CD4-positive, alpha-beta T cell treated with Interleukin-21 for 1 hour (primary cell): ENCODE data around the gene LYZL6.
A peak's percentile ranks its signal among the peaks of the same experiment; 100 is the strongest.
"Not testable (repeated sequence)": the region's sequence is repeated elsewhere in the genome, so short reads cannot be mapped to it uniquely, and the experiment has no call there.

Experiments used
- DNase-seq: peaks from one replicate; pipeline ENCODE4 v3.0.0-alpha.2; 2020

LYZL6 gene

DNA sequence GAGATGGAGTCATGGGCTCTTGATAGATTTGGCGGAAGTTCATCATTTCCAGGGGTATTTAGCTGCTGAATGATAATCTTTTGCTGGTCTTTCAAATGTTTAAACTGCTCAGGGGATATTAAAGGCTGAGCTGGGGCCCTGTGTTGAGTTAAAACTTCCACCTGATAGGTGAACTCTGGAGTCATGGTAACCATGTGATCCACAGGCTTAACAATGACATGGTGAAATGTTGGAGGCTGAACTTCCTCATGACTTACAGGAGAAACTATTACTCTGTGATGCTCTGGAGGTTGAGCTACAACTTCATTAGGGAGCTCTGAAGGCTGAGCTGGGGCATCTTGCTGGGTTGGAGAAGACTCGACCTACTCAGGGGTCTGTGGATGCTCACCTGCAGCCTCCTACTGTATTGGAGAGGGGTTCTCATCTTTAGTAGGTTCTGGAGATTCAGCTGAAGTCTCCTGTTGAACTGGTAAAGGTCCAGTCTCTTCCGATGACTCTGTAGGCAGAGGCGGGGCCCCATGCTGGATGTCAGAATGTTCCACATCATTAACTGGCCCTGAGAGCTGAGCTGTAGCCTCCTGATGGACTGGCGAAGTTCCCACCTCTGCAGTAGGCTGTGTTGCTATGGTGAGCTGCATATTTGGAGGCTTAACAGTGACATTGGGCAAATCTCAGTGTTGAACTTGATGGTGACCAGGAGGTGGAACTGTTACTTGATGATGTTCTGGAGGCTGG, 37.2 kb downstream of the LYZL6 start:
- DNase-seq = no peak

- DNase-seq = no peak
Observed at GRCh38 chr17:35903451-35903850, 40.1 kb downstream of the LYZL6 start.

DNA sequence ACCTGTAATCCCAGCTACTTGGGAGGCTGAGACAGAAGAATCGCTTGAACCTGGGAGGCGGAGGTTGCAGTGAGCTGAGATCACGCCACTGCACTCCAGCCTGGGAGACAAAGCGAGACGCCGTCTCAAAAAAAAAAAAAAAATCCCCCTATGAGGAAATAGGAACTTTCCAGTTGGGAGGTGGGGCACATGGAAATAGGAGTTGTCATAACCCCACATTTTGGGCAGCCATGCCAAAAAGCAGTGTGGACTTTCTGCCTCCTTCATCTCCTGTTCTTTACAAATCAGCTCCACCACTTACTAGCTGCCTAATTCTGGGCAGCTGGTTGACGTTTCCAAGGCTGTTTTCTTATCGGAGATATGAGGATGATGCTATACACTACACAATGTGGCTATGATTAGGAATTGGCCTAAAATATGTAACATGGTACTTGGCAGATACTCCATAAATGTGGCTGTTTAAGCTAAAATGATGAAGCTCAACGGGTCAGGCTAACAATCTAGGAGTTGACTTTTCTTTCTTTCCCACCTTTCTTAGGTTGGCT, 41.8 kb downstream of the LYZL6 start:
- no peak for DNase-seq

DNA sequence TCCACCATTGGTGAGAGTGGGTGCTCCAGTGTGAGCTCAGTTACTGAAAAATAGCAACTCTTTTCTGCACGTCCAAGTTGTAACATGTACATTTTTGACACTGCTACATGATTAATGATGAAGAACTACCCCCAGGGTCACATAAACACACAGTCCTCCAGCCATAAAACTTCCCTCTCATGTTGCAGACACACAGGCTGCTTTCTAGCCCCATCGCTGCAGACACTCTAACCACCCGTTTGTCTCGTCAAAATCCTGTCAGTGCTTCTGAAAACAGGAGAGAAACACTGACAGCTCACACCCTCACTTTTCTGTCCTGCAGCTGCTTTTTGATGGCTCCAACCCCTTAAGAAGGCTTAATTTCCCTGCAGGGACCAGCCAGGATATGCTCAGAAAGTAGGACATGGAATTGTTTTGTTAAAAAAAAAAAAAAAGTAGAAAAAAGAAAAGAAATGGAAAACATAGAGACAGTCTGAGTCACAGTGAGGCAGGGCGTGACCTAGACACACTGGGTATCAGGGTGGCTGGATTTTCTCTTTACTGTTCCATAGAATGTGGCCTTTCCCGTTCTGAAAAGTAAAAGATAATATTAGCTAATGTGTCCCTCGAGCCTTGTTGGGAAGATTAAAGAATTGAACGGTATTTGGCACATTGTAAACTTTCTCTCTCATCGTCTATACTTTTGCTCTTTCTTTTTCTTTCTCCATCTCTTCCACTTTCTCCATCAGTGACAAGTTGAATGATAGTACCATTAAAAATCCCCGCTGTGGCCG, 42.6 kb downstream of the LYZL6 start:
- peak; percentile 42 for DNase-seq

DNA sequence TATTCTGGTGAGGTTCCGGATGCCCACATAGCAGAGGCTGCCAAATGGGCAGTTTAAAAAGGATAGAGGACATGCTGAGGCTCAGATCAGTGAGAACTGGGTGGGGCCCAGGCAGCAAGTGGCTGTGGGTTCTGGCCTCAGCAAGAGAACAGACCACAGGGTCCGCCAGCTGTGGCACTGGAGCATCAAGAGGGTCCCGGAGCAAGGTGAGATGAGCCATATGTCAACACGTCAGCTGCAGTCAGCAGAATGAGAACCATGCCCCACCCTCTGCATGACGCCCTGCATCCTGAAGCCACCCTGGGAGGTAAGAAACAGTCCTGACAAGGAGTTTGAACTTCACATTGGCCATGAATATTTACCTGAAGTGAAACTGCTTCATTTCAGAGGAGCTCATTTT, 43.2 kb downstream of the LYZL6 start:
- DNase-seq = peak; percentile 33

GRCh38 chr17:35898283-35899070, 45.0 kb downstream of the LYZL6 start:
- peak; percentile 46 for DNase-seq

DNA sequence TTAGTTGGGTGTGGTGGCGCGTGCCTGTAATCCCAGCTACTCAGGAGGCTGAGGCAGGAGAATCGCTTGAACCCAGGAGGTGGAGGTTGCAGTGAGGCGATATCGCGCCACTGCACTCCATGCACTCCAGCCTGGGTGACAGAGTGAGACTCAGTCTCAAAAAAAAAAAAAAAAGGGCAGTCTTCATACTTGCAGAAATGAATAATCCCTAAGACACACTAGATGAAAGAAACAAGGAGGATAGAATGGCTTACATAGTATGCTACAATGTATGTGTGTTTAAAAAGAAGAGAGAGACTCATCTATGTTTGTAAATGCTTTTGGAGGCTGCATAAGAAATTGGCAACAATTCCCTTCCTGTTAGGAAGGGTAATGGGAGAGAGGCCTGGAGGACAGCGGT, 45.7 kb downstream of the LYZL6 start:
- not testable (repeated sequence) for DNase-seq

- peak; percentile 63 for DNase-seq
Observed at GRCh38 chr17:35895636-35896587, 47.6 kb downstream of the LYZL6 start.

DNA sequence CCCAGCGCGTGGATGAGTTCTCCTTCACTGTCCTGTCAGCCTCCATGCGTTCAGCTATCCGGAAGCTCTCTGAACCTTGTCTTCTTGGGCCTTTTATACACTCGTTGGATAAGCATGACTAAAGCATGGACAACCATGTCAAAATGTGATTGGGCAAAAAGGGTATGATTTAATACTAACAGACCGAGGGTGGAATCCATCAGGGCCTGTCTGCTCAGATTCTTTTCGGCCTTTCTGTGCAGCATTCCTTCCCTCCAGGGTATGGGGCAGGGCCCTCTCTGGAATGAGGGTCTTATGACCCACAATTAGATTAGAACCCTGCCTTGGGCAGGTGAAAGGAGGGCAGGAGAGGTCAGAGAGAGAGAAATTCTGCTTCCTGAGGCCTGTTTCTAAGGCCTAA, 49.3 kb downstream of the LYZL6 start:
- DNase-seq = no peak

DNA sequence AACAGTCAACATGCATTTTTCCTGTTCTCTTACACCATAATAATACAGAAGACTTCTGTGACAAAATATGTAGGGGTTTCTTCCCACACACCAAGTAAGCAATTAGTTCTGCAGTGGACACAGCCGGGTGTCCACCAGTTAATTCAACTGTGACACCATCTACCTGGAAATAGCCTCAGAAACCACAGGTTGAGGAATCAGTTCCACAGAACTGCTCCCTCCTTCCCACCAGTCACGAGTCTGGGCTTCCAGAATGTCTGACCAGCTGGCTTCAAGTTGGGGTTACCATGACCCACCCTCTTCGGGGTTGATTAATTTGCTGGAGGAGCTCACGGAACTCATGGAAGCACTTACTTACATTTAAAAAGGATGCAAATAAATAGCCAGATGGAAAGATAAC, 49.8 kb downstream of the LYZL6 start:
- no peak for DNase-seq

DNA sequence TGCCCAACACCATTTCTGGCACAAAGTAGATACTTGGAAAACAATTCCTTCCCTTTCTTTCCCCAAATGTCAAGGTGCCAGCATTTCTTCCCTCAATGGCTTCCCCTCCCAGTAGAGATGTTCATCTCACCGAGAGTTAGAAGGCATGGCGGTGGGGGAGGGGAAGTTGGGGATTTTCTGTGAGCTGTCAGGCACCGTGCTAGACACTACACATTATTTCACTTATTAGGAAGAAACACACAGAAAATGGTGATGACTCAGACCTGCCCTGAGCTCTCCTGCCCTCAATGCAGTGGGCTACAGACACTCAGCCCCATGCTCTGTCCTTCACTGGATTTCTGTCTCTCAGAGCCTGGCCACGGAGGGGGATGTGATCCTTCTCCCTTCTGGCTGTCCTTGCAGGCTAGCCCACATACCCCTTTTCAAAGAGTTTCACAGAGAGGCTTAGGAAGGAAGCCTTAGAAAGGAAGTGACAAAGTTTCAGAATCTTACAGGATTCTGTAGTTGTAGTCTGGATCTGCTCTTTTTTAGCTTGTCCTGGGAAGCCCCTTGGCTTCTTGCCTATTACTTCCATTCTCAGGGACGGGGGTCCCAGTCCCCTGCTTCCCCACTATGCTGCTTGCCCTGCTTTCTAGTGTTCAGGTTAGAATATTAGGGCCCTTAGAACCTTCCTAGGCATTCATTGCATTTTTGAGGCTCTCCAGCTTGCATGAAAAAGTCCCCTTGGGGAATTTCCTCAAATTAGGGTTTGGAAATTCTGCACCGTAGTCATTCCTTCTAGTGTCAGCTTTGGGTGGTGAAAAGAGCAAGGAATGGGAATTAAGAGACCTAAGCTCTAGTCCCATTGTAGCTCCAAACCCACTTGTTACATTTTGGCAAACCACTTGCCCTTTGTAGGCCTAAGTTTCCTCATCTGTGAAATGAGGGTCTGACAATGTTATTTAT, 51.1 kb downstream of the LYZL6 start:
- DNase-seq = peak; percentile 53

- no peak for DNase-seq
Observed at GRCh38 chr17:35891269-35891668, 52.2 kb downstream of the LYZL6 start.

- peak; percentile 78 for DNase-seq
Observed at GRCh38 chr17:35890774-35891155, 52.7 kb downstream of the LYZL6 start.

GRCh38 chr17:35889818-35890773, 53.4 kb downstream of the LYZL6 start:
- no peak for DNase-seq

- peak; percentile 46 for DNase-seq
Observed at GRCh38 chr17:35889241-35889640, 54.3 kb downstream of the LYZL6 start.
